Bladder microvascular endothelial cell (primary cell): ENCODE measurements around the gene ZNF627. TPM values are rescaled to one million over a fixed set of nuclear protein-coding genes. Genes with fewer than 3 reads are reported as not detected.

Experiments used
- total RNA-seq: library from RNA; depleted of rRNA; stranded (reverse); fragments of >200 nt; gene quantifications from 2 replicates; pipeline ENCODE4 v1.2.3, GENCODE V29; 2014

Gene ZNF627
- 13.0 and 22.9 TPM in 2 replicates for total RNA-seq

GRCh38 chr19:11597202-11598102 lies at the start of gene ZNF627:
Gene ZNF627 (plus strand): TSS chr19:11597483. CDS start chr19:11597628, 145 bp downstream.

GRCh38 chr19:11558881-11559828 lies 38.1 kb upstream of the ZNF627 start, which contains the start of gene ELOF1:
Gene ELOF1 (minus strand): TSS chr19:11559230. CDS start chr19:11554347, 4,883 bp downstream.

DNA sequence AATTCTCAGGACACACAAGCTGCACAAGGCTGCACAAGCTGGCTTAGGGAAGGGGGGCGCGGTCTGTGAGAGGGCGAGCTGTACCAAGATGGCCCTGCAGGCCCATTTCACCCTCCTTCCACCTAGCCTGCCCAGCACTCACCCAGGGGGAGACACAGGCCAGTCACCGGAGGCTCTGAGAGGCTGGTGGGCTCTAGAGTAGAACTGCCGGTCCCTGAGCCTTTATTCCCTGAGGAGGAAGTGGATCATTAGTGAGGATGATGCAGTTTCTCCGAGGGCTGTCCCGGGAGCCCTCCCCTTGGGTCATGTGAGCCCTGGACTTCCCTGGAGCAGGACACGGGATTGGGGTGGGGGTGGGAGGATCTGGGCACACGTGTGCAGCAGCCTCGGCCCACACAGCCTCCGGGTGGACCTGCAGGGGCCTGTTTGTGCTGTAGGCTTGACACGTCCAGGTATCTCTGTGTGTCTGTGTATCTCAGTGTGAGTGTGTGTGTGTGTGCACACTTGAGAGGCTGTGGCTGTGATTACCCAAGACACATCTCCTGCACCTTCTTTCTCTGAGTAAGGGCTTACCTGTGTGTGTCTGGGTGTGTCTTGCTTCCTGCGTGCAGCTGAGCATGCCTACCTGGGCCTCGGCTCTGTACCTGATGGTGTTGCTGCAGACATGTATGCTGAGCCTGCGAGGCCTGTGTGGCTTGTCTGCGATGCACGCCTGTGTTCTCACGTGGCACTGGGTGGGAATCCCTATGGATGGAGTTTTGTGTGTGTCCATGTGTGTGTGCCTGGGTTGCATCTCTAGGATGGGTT lies 19.6 kb upstream of the ZNF627 start, which contains the start of gene ACP5:
ACP5 (minus strand) TSS at position 195 of the 807 bp plus-strand sequence. CDS start 328 bp downstream, outside the sequence.

Other genes with a start within 250 kb of the ZNF627 start
- 3.4 and 10.8 TPM in 2 replicates for gene PLPPR2, start 242.1 kb upstream of the ZNF627 start, total RNA-seq
- gene SWSAP1, start 222.8 kb upstream of the ZNF627 start, total RNA-seq = 0.57 and 1.1 TPM in 2 replicates
- gene EPOR, start 213.2 kb upstream of the ZNF627 start, total RNA-seq = 5.7 and 5.8 TPM in 2 replicates
- gene RGL3, start 178.2 kb upstream of the ZNF627 start, total RNA-seq = 0.16 and 2.9 TPM in 2 replicates
- under 0.01 and 0.13 TPM in 2 replicates for gene ODAD3, start 162.4 kb upstream of the ZNF627 start, total RNA-seq
- gene PRKCSH, start 161.8 kb upstream of the ZNF627 start, total RNA-seq = 102 and 189 TPM in 2 replicates
- gene ELAVL3, start 116.4 kb upstream of the ZNF627 start, total RNA-seq = not detected in 2 replicates
- 3.6 and 5.8 TPM in 2 replicates for gene ZNF653, start 91.6 kb upstream of the ZNF627 start, total RNA-seq
- gene ECSIT, start 68.3 kb upstream of the ZNF627 start, total RNA-seq = 25.8 and 32.9 TPM in 2 replicates
- 0.63 and 1.9 TPM in 2 replicates for gene CNN1, start 58.6 kb upstream of the ZNF627 start, total RNA-seq
- 13.3 and 14.2 TPM in 2 replicates for gene ELOF1, start 38.3 kb upstream of the ZNF627 start, total RNA-seq
- 0.19 TPM in 1 of 2 replicates, not detected in the other for gene ACP5, start 19.8 kb upstream of the ZNF627 start, total RNA-seq
- gene ZNF823, start 141.5 kb downstream of the ZNF627 start, total RNA-seq = 7.8 and 13.2 TPM in 2 replicates
- gene ZNF441, start 169.5 kb downstream of the ZNF627 start, total RNA-seq = 6.5 and 9.0 TPM in 2 replicates
- gene ZNF491, start 201.0 kb downstream of the ZNF627 start, total RNA-seq = 1.1 and 1.8 TPM in 2 replicates
- 5.5 and 11.3 TPM in 2 replicates for gene ZNF440, start 216.8 kb downstream of the ZNF627 start, total RNA-seq